Mesothelial cell of epicardium (in vitro differentiated cells): ENCODE measurements around the gene RILPL2. TPM values are rescaled to one million over a fixed set of nuclear protein-coding genes. Genes with fewer than 3 reads are reported as not detected.

Experiments
- DNase-seq, 2 experiments: peaks; one replicate each; pipeline ENCODE4 v3.0.0; 2021; ENCODE audit warnings: low spot score in 2 of 2; ENCODE audit not compliant: unreplicated experiment in 2 of 2
- H3K27ac Mint-ChIP-seq: 2 replicates; pipeline ENCODE4 v1.8.0; 2021; ENCODE audit warnings: mixed read lengths
- H3K27me3 Mint-ChIP-seq: 2 replicates; pipeline ENCODE4 v1.8.0; 2021; ENCODE audit warnings: low read depth, mixed read lengths
- H3K36me3 Mint-ChIP-seq: 2 replicates; pipeline ENCODE4 v1.8.0; 2021; ENCODE audit warnings: mixed read lengths
- H3K4me1 Mint-ChIP-seq: 2 replicates; pipeline ENCODE4 v1.8.0; 2021; ENCODE audit warnings: mixed read lengths
- H3K4me3 Mint-ChIP-seq: 2 replicates; pipeline ENCODE4 v1.8.0; 2021; ENCODE audit warnings: mild to moderate bottlenecking, moderate library complexity, mixed read lengths
- H3K9me3 Mint-ChIP-seq: 2 replicates; pipeline ENCODE4 v1.8.0; 2021; ENCODE audit warnings: mixed read lengths
- CTCF ChIP-seq: fragments of 200-600 bp; sonication (generic); IDR thresholded peaks from one replicate; pipeline ENCODE4 v1.5.0; 2021; ENCODE audit warnings: antibody characterized with exemption; ENCODE audit not compliant: unreplicated experiment
- total RNA-seq: library from RNA; stranded (reverse); gene quantifications from 3 replicates; pipeline ENCODE4 v1.2.1, GENCODE V29; 2021

The RILPL2 gene
- total RNA-seq, 1 donor from 2014 or later = 2.4 TPM

- no peaks in the 10 kb centered on the region for H3K9me3 Mint-ChIP-seq
- no peak overlapping the region for H3K4me3 Mint-ChIP-seq
- H3K36me3 Mint-ChIP-seq = peaks cover 22% of the 10 kb centered on the region
- H3K27ac Mint-ChIP-seq = no peak overlapping the region
- H3K4me1 Mint-ChIP-seq = peaks cover 28% of the 10 kb centered on the region
- no peaks in the 10 kb centered on the region for H3K27me3 Mint-ChIP-seq
- DNase-seq = no peak
- TF ChIP-seq CTCF = no peak
These were observed 44.7 kb downstream of the RILPL2 start for GRCh38 chr12:123391546-123392343.

- H3K9me3 Mint-ChIP-seq = no peaks in the 10 kb centered on the region
- H3K4me3 Mint-ChIP-seq = peak overlapping the region; percentile 92
- DNase-seq = no peak
- H3K36me3 Mint-ChIP-seq = peaks cover 16% of the 10 kb centered on the region
- H3K27ac Mint-ChIP-seq = peak overlapping the region; percentile 89
- H3K27me3 Mint-ChIP-seq = no peaks in the 10 kb centered on the region
- no peak for TF ChIP-seq CTCF
- H3K4me1 Mint-ChIP-seq = peaks cover 28% of the 10 kb centered on the region
These were observed 45.7 kb downstream of the RILPL2 start for GRCh38 chr12:123390498-123391426.

DNA sequence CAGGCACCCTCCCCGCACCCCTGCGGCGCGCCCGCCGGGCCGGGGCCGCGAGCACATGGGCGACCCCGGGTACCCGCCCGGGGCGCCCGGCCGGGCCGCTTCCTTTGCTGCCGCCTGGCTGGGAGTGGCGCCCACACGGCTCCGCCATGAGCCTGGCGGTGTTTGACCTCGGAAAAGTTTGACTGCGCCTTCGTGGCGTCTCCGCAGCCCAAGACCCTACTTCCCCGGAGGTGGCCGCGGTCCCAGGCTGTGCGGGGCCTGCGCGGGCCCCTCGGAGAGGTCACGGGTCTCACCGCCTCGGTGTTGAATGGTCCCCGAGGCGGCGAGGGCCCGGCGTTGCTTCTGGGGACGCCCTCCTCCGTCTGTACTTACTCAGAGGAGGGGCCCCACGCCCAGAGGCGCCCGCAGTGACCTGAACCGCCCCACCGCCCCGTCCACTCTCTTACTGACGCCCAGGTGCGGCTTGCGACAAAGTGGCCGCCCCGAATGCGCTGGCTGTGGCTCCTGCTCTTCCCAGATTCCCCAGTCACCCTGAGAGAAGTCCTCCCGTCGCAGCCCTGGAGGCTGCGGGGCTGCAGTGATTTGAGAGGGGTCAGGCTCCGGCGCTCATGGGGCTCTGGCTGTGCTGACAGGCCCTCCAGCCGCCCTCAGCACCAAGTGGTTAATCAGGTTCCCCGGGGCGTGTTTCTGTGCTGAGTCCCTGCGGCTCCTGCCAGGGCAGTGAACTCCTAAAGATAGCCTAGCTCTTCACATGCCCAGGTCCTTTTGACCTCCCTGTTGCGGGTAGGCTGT, 46.7 kb downstream of the RILPL2 start:
- Mint-ChIP-seq H3K4me3 (peak overlapping the region; percentile 92), H3K27me3 (no peaks in the 10 kb centered on the region), H3K9me3 (no peaks in the 10 kb centered on the region), H3K4me1 (peaks cover 28% of the 10 kb centered on the region), H3K27ac (peak overlapping the region; percentile 89), H3K36me3 (peaks cover 9% of the 10 kb centered on the region)
- peak in 1 of 2 experiments; percentile 50 for DNase-seq
- TF ChIP-seq CTCF = no peak

- Mint-ChIP-seq H3K4me3 (no peak overlapping the region), H3K27ac (no peak overlapping the region), H3K9me3 (no peaks in the 10 kb centered on the region), H3K27me3 (no peaks in the 10 kb centered on the region), H3K36me3 (peaks cover 7% of the 10 kb centered on the region), H3K4me1 (peaks cover 28% of the 10 kb centered on the region)
- peak in 1 of 2 experiments; percentile 42 for DNase-seq
- no peak for TF ChIP-seq CTCF
These were observed 47.4 kb downstream of the RILPL2 start for GRCh38 chr12:123388951-123389559.
